GM19035 (cell line): ENCODE measurements around the gene NTRK2.

Experiments used
- ATAC-seq: cut with Tn5 transposase; IDR thresholded peaks from one replicate; pipeline ENCODE4 v1.9.1; 2021; ENCODE audit not compliant: unreplicated experiment

Gene NTRK2

GRCh38 chr9:84681516-84682285 is 12.2 kb downstream of the NTRK2 start:
- no peak for ATAC-seq

- no peak for ATAC-seq
These were observed 16.5 kb downstream of the NTRK2 start for GRCh38 chr9:84686068-84686467.

- ATAC-seq = no peak
These were observed 19.4 kb downstream of the NTRK2 start for GRCh38 chr9:84688956-84689355.

- no peak for ATAC-seq
These were observed 22.1 kb downstream of the NTRK2 start for GRCh38 chr9:84691634-84692033.

GRCh38 chr9:84694248-84694647 is 24.7 kb downstream of the NTRK2 start:
- ATAC-seq = peak; percentile 80

- no peak for ATAC-seq
These were observed 27.5 kb downstream of the NTRK2 start for GRCh38 chr9:84697042-84697441.

- no peak for ATAC-seq
These were observed 28.1 kb downstream of the NTRK2 start for GRCh38 chr9:84697509-84698114.

- ATAC-seq = no peak
These were observed 28.8 kb downstream of the NTRK2 start for GRCh38 chr9:84698323-84698722.

- no peak for ATAC-seq
These were observed 30.5 kb downstream of the NTRK2 start for GRCh38 chr9:84699984-84700383.

GRCh38 chr9:84701801-84702200 is 32.3 kb downstream of the NTRK2 start:
- peak; percentile 63 for ATAC-seq

- ATAC-seq = no peak
These were observed 32.9 kb downstream of the NTRK2 start for GRCh38 chr9:84702471-84702870.

- ATAC-seq = no peak
These were observed 34.3 kb downstream of the NTRK2 start for GRCh38 chr9:84703793-84704192.

GRCh38 chr9:84705128-84705527 is 35.6 kb downstream of the NTRK2 start:
- ATAC-seq = no peak

- ATAC-seq = no peak
These were observed 38.9 kb downstream of the NTRK2 start for GRCh38 chr9:84708400-84708799.

- no peak for ATAC-seq
These were observed 39.5 kb downstream of the NTRK2 start for GRCh38 chr9:84709056-84709455.

- no peak for ATAC-seq
These were observed 41.3 kb downstream of the NTRK2 start for GRCh38 chr9:84710701-84711397.

- no peak for ATAC-seq
These were observed 41.9 kb downstream of the NTRK2 start for GRCh38 chr9:84711398-84711777.

GRCh38 chr9:84711936-84712335 is 42.4 kb downstream of the NTRK2 start:
- no peak for ATAC-seq

- no peak for ATAC-seq
These were observed 46.7 kb downstream of the NTRK2 start for GRCh38 chr9:84716217-84716616.

- no peak for ATAC-seq
These were observed 48.9 kb downstream of the NTRK2 start for GRCh38 chr9:84718476-84718875.

GRCh38 chr9:84722388-84722989 is 53.0 kb downstream of the NTRK2 start:
- ATAC-seq = no peak

GRCh38 chr9:84723426-84723825 is 53.9 kb downstream of the NTRK2 start:
- ATAC-seq = no peak
